Fibroblast of lung (primary cell): ENCODE data around the gene HECTD2.
A peak's percentile ranks its signal among the peaks of the same experiment; 100 is the strongest.
"Not testable (repeated sequence)": the region's sequence is repeated elsewhere in the genome, so short reads cannot be mapped to it uniquely, and the experiment has no call there.

ENCODE experiments used
- EZH2 ChIP-seq: IDR thresholded peaks from 2 replicates; pipeline ENCODE4 v1.5.1; 2012; ENCODE audit warnings: low read length, control low read depth, mild to moderate bottlenecking; ENCODE audit errors: missing control alignments
- TF ChIP-seq, protein P1 (sequence below), 2 donors: IDR thresholded peaks in 1 of 2; conservative IDR thresholded peaks in 1 of 2; 1 replicate in 1 of 2; 2 replicates in 1 of 2; pipeline ENCODE4 v1.5.1; 2011 to 2012; ENCODE audit warnings: low read length in 2 of 2, control low read depth in 1 of 2, inconsistent platforms in 1 of 2, low read depth in 1 of 2, mild to moderate bottlenecking in 1 of 2

DNA sequence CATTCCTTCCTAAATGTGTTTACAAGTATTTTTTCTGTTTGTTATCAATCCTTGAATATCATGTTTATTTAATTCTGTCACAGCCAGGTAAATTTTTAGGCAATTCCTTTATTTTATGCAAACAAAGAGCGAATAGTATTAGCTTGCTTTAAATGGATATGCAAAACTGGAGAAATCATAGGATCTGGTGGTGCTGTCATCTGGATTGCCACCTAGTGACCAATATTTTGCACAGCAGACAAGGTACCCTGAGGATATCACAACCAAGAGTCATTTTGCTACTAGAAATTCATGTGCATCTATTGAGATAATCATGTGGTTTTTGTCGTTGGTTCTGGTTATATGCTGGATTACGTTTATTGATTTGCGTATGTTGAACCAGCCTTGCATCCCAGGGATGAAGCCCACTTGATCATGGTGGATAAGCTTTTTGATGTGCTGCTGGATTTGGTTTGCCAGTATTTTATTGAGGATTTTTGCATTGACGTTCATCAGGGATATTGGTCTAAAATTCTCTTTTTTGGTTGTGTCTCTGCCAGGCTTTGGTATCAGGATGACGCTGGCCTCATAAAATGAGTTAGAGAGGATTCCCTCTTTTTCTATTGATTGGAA, 40.1 kb upstream of the HECTD2 start:
- TF ChIP-seq, protein P1, sequence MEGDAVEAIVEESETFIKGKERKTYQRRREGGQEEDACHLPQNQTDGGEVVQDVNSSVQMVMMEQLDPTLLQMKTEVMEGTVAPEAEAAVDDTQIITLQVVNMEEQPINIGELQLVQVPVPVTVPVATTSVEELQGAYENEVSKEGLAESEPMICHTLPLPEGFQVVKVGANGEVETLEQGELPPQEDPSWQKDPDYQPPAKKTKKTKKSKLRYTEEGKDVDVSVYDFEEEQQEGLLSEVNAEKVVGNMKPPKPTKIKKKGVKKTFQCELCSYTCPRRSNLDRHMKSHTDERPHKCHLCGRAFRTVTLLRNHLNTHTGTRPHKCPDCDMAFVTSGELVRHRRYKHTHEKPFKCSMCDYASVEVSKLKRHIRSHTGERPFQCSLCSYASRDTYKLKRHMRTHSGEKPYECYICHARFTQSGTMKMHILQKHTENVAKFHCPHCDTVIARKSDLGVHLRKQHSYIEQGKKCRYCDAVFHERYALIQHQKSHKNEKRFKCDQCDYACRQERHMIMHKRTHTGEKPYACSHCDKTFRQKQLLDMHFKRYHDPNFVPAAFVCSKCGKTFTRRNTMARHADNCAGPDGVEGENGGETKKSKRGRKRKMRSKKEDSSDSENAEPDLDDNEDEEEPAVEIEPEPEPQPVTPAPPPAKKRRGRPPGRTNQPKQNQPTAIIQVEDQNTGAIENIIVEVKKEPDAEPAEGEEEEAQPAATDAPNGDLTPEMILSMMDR (conservative IDR thresholded peaks at IDR 0.05 in 1 of 2, IDR thresholded peaks at IDR 0.05 in 1 of 2; ENCODE audit: low read depth in 1 of 2, low read length in 2 of 2), result peak; percentile 49 to 68
- not testable (repeated sequence) for TF ChIP-seq EZH2
